HG03196 (cell line): ENCODE data around the gene CHAC1.

Source experiments
- ATAC-seq: cut with Tn5 transposase; IDR thresholded peaks from one replicate; pipeline ENCODE4 v1.9.1; 2021; ENCODE audit not compliant: unreplicated experiment

The CHAC1 gene

DNA sequence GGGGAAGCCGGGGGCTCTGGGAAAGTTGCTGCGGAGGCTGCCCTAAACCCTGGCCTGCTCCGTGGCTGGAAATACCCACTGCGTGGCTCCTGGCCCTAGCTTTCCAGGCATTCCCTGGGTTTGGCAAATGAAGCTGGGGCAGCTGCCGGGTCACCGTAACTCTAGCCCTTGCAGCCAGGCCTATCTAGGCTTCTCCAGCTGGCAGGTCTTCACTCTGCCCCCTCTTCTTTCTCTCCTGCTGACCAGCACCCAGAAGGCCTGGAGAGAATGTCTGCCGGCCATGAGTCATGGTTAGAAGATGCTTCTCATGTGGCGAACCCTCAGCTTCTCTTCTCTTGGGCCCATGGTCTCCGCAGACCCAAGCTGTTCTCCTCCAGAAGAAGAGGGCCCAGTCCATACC is 29.7 kb upstream of the CHAC1 start:
- ATAC-seq, result no peak

DNA sequence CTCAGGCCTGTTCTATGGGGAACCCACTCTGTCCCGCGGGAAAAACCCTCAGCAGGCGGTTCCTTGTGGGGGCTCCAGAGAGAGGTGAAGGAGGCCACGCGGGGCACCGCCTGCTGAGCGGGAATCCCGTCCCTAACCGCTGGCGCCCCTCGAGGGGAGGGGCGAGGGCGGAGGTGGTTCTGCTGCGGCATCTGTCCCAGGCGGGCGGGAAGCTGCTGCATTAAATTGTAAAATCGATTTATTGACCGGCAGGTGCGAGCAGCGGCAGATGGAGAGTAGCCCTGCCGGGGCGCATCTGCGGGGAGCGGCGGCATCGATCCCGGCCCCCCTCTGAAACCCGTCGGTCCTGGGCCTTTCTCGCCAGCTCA is 27.8 kb upstream of the CHAC1 start:
- ATAC-seq, result no peak

DNA sequence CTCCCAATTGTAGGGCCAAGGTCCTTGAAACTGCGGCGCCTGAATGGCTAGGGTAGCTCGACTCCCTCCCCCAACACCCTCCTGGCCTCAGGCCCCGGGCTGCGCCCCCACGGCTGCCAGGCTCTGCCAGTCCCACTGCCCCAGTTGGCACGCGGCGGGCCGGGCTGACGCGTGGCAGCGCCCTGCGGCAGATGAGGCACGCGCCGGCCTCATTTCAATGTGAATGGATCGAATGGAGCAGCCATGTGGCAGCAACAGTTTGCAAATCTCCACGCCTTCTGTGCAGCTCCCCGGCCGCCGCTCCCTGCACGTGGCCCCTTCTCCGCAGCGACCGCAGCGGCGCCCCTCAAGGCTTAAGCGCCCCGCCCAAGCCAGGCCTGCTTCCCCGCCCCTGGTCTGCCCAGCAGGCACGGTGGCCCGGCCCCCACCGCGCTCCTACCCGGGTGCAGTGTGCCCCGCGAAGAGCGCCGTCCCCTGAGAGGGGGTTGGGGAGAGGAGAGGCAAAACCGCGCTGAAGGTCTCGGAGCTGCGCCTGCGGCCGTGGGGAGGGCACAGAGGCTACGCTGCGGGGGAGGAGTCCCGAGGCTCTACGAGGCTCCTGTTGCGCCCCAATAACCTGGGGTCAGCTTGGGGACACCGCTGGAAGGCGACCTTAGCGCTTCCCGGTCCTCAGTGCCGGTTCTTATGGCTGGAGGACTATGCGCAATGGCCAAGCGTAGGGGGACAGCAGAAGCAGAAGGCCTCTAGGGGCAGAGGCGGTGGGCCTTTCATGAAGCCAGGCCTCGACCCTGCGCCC is 27.2 kb upstream of the CHAC1 start:
- ATAC-seq, result no peak

DNA sequence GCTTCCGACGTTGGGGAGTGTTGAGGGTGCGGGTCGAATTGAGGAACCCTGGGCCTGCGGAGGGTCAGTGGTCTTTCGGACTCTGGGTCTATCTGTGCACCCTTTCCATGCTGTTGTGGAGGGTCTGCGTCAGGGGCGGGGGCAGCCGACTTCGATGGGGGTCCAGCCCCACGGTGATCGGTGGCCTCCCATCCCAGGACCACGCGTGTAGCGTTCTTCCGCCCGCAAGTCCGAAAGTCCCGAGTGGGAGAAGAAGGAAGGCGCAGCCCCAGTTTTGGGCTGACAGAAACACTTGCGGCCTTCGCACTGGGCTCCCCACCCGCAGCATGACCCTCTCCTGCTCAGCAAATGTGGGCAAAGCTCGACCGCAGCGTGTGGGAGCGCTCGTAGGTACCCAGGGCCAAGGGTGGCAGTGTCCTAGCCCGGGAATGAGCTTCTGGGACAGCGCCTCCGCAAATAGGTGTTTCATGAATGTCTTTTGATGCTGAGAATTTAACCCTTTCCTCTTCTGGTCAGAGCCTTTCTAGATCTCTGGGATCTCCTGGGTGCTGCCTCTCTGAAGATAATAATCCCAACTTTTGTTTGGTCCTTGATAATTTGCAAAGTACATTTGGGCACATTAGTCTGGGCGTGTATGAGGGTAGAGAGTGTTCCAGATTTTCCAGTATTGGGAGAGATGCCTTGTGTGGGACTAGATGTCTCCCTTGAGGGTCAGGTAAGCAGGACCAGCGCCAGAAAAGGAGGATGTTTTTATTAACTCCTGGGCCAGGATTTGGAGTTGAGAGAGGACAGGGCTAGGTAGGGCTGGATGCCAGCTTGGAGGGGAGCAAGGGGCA is 26.4 kb upstream of the CHAC1 start:
- no peak for ATAC-seq

DNA sequence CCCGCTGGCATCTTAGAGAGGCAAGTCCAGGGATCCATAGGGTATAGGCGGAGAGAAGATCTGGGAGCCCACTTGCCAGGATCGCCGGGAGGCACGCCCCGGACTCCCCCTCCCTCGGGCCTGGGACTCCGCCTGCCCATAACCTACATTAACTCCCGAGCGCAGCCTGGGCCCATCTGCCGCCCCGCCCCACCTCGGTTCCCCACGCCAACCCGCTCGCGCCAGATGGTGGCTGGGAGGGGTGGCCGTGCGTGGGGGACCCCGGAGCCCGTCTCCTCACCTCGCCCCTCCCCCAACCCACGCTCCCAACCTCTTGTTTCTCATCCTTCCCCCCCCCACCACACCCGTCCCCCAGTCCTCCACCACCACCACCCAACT is 25.8 kb upstream of the CHAC1 start:
- no peak for ATAC-seq

DNA sequence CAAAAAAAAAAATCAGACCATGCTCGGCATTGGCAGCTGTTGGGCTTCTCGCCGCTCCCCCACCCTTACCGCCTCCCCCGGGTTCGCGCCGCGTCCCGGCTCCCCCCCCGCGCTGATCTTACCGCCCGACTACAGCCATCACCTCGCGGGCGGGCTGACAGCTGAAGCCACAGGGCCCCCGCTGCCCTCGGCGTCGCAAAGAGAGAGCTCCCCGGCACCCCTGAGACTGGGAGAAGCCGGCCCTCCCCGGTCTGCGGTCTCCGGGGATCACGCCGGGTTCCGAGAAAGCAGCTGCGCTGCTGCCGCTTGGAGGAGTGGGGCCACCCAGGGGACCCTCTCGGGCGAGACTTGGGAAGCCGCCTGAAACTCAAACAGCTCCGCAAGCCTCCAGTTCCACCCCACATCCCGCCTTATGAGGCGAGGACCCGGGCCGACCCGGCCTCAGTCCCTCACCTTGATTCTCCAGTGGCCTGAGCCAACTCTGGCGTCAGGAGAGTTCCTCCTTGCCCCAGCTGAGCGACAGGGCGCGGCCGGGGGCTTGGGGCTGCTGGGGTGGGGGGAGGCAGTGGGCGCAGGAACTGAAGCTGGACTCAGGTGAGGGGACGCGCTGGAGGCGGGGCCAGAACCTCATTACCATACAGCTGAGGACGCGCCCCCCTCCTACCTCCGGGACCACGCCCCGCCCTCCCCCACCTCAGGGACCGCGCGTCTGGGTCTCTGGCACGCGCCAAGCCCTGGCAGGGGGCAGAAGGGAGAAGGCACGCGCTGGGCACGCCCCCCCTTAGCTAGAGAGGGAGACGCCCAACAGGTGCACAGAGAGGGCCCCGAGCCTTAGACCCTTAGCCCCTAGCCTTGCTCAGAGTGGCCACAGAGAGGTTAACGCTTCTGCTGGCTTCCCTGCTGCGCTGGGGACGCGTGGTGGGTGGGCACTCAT is 25.1 kb upstream of the CHAC1 start:
- no peak for ATAC-seq

DNA sequence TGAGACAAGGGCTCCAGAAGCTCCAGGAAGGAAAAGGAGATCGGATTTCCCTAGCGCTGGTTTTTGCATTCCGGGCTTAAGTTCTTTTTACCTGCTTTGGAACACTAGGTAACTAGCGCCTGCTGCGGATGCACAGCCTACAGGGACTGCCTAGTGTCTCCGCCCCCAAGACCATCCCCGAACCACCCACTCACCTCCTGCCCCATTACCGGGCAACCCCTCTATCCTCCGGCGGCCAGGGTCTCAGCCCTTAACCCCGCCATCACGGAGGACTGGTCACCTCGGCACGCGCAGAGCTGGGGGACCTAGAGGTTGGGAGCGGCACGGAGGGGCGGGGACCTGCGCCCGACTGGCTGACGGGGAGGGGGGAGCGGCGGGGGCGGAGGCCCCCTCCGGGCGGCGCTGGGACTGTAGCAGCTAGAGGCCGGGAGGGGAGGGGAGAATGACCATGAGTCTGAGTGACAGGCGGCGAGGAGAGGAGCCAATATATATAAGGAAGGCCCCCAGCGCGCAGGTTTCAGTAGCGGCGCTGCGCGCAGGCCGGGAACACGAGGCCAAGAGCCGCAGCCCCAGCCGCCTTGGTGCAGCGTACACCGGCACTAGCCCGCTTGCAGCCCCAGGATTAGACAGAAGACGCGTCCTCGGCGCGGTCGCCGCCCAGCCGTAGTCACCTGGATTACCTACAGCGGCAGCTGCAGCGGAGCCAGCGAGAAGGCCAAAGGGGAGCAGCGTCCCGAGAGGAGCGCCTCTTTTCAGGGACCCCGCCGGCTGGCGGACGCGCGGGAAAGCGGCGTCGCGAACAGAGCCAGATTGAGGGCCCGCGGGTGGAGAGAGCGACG is 24.2 kb upstream of the CHAC1 start, which contains the start of gene DLL4:
Gene DLL4 (plus strand): TSS at position 520 of the 839 bp plus-strand sequence. CDS start 329 bp downstream, outside the sequence.
- no peak for ATAC-seq

DNA sequence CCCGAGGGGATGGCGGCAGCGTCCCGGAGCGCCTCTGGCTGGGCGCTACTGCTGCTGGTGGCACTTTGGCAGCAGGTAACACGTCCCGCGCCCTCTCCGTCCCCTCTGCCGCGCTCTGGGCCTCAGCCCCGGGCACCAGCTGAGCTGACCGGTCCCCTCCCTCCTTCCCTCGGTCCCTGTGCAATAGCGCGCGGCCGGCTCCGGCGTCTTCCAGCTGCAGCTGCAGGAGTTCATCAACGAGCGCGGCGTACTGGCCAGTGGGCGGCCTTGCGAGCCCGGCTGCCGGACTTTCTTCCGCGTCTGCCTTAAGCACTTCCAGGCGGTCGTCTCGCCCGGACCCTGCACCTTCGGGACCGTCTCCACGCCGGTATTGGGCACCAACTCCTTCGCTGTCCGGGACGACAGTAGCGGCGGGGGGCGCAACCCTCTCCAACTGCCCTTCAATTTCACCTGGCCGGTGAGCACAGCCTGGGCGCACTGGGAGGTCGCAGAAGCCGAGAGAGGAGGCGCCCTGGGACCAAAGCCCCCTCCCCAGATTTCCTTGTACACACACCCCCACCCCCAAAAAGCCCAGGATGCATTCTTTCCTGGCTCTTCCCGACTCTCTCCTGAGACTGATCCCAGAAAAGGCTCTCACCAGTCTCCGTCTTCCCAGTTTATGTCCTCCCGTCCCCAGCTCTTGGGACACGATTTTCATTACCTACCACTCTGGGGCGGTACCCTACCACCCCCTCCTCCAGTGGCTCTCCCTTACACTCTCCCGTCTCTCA is 23.4 kb upstream of the CHAC1 start:
- no peak for ATAC-seq

DNA sequence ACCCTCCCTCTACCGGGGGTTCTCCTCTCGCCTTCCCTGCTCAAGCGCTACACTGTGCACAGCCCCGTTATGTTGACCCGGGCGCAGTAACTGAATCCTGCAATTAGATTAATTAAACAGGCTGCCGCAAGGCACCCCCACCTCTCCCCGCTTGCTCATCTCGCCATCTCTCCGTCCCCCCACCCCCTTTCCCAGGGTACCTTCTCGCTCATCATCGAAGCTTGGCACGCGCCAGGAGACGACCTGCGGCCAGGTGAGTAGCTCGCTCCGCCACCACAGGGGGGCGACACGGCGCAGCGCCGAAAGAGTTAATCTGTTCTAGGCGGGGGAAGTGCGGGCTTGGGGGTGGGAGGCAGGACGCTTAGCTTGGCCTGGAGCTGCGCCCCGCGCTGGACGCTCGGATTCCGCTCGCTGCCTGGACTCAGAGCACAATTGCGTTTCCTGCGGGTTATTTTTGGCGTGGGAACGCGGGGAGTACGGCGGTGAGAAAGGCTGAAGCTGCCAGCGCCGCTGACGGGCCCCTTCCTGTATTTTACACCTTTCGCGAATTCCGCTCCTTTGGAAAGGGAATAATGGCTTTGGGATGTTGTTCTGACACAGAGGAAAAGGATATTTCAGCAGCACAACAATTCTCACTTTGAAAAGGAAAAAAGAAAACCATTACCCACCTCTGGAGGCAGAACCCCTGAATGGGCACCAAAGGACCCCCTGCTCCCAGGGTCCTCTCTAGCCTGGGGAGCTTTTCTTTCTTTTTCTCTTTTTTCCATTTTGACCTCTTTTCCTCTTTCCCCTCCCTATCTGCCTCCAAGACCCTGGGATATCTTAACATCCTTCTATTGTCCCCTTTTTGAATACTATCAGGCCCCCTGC is 22.6 kb upstream of the CHAC1 start:
- no peak for ATAC-seq

DNA sequence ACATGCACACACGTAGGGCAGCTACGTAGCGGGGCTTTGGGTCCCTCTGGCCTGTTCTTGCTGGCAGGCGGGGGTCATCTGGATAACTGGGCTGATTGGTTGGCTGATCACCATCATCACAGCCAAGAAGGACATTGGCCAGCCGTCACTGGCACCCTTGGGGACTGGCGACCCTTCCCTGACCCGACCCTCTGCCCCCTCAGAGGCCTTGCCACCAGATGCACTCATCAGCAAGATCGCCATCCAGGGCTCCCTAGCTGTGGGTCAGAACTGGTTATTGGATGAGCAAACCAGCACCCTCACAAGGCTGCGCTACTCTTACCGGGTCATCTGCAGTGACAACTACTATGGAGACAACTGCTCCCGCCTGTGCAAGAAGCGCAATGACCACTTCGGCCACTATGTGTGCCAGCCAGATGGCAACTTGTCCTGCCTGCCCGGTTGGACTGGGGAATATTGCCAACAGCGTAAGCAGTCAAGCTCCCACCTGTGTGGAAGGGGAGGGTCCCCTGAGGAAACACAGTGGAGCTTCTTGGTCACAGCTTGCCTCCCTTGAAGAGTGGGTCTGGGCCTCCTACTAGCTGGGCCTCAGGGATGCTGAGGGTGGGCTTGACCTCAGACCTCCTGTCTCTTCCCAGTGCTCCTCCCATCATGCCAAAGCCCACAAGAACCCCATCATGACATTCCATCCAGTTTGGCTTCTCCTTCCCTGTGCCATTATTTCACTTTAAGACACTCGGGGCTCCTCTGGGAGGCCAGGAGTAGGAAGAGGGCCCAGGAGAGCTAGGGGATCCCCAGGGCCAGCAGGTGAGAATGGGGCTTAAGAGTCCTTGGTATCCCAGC is 21.8 kb upstream of the CHAC1 start:
- ATAC-seq, result no peak

DNA sequence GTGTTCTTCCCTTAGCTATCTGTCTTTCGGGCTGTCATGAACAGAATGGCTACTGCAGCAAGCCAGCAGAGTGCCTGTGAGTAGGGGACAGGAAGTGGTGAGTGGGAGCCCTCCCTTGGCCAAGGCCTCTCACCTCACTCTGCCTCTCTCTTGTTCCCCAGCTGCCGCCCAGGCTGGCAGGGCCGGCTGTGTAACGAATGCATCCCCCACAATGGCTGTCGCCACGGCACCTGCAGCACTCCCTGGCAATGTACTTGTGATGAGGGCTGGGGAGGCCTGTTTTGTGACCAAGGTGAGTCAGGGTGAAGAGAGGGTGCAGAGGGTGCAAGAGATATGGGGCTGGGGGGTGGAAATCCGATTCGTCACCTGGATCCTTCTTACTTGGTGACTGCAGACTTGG is 21.1 kb upstream of the CHAC1 start:
- ATAC-seq, result no peak

DNA sequence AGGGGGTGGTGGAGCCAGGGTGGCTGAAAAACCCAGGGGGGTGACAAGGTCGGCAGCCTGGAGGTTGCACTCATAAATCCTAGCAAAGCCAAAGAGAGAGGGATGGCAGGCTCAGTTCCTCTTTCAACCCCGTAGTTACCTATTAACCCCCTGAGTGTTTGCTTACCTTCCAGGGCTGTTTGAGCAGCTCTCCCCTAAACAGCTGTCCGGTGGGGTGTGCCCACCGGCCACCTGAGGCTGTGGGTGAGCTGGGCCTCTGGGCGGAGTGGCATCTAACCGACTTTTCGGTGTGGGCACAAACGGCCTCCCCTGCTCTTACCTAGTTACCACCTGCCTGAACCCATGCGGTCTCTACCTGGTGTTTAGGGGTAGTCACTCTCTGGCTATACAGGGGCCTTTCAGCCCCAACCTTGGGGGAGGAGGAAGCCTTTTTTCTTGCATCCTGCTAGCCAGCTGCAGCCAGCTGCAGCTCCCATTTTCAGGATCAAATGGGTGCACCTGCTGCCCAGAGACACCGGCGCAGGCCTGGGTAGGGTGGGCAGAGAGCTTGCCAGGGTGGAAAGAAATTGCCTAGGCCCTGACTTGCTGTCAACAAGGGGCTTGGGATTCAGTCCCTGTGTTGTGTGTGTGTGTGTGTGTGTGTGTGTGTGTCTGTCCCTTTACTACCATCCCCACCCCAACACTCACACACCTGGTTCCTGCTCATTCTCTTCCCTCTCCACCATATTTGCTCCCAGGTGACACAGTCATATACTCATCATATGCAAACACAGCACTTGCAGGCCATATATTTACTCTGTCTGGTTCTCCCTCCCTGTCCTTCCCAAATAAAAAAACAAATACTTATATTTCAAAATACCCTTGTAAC is 20.4 kb upstream of the CHAC1 start:
- no peak for ATAC-seq

DNA sequence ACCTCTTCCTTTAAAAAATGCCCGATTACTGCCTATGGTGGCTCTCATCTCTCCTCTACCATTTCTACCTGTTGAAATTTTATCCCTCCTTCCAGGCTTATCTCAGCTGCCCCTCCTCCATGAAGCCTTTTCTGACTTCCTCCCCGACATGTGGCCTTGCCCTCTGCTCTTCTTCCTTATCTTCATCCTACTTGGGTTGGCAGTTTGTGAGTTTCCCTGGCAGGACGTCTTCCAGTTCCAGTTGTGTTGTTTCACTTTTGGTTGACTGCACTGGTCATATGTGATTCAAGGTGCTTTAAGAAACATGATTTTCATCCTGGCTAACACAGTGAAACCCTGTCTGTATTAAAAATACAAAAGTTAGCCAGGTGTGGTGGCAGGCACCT is 19.8 kb upstream of the CHAC1 start:
- ATAC-seq, result no peak

DNA sequence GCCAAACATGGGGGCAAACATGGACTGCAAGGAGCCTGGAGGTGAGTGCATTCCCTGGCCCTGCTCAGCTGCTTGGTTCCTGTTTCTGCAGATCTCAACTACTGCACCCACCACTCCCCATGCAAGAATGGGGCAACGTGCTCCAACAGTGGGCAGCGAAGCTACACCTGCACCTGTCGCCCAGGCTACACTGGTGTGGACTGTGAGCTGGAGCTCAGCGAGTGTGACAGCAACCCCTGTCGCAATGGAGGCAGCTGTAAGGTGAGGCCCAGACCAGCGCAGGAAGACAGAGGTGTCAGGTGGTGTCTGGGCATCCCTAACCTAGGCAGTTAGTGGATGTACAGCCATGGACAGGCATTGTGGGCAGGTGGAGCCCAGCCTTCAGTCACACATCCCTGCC is 18.8 kb upstream of the CHAC1 start:
- ATAC-seq, result no peak

DNA sequence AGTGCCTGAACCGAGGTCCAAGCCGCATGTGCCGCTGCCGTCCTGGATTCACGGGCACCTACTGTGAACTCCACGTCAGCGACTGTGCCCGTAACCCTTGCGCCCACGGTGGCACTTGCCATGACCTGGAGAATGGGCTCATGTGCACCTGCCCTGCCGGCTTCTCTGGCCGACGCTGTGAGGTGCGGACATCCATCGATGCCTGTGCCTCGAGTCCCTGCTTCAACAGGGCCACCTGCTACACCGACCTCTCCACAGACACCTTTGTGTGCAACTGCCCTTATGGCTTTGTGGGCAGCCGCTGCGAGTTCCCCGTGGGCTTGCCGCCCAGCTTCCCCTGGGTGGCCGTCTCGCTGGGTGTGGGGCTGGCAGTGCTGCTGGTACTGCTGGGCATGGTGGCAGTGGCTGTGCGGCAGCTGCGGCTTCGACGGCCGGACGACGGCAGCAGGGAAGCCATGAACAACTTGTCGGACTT is 17.0 kb upstream of the CHAC1 start:
- no peak for ATAC-seq
